ENCODE data around the gene PEX14. TPM values are rescaled to one million over a fixed set of nuclear protein-coding genes. Genes with fewer than 3 reads are reported as not detected.

Gene PEX14
- total RNA-seq, 1 experiment from 2014 or later: 9.1 TPM

DNA sequence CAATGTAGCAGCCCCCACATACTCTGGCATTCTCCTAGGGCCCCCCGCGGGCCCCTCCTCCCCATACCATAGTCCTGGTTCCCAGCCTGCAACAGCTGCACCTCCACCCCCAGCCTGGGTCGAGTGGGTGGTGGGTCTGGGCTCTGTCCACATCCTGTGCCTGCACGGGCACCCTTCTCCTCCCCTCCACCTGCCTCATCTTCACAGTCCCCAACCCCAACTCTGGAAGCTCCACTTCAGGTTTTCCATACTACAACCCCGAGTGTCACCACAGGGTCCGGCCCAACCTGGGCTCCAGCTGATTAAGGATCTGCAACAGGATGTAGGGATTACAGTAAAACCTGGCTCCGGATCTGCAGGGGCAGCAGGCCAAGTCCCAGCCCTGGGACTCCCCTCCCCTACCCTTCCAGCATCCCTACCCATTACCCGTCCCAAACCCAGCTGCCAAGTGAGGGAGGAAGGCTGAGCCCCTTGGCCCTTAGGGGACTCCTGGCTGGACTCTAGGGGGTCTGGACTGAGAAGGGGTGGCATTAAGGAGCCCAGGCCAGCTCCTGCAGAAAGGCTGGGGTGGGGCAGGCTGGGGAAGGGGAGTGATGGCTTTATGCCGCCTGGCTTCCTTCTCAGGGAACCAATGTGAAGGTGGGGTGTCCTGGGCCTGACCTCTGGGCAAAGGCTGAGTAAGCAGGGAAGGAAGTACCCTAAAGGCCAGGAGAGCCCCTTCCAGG lies 204.9 kb downstream of the PEX14 start:
- no peak for DNase-seq
- H3K9ac ChIP-seq (ENCODE audit: low read length): no peak overlapping the region

More for the DNA sequence above, 204.9 kb downstream of the PEX14 start:
- H4K20me1 ChIP-seq (ENCODE audit: insufficient read depth, low read depth, low read length): no peaks in the 10 kb centered on the region; the same call in 1 of the 2 replicates
- no peaks in the 10 kb centered on the region for H3K27me3 ChIP-seq (ENCODE audit: low read length)
- H3K36me3 ChIP-seq (ENCODE audit: insufficient read depth, low read length): no peaks in the 10 kb centered on the region
- no peaks in the 10 kb centered on the region for H3K9me2 ChIP-seq (replicated peaks; ENCODE audit: insufficient read depth, low read length)
- H3K4me3 ChIP-seq (ENCODE audit: low read length): no peak overlapping the region
- no peaks in the 10 kb centered on the region for H3K4me1 ChIP-seq (ENCODE audit: low read length)
- H2AFZ ChIP-seq (ENCODE audit: low read length): no peak overlapping the region
- H3K27ac ChIP-seq (ENCODE audit: low read length): no peak overlapping the region
- no peak overlapping the region for H3K4me2 ChIP-seq (ENCODE audit: low read depth, low read length, poor library complexity, severe bottlenecking)
- no peaks in the 10 kb centered on the region for H3K79me2 ChIP-seq (ENCODE audit: low read length)
- H3K9me3 ChIP-seq (ENCODE audit: low read length): no peaks in the 10 kb centered on the region

Small RNAs within 50 kb of the gene (small RNA-seq; reads per million reads assigned to genes)
- not detected for gene RN7SL614P

Other genes with a start within 250 kb of the PEX14 start
- 65.3 and 78.8 TPM in 2 replicates for gene PGD, start 75.9 kb upstream of the PEX14 start, total RNA-seq (2014; rRNA removed; shearing (Covaris generic); ENCODE audit: low replicate concordance)
- 10.6 and 19.8 TPM in 2 replicates for gene CENPS, start 44.5 kb upstream of the PEX14 start, total RNA-seq (2014; rRNA removed; shearing (Covaris generic); ENCODE audit: low replicate concordance)
- gene CORT, start 24.9 kb upstream of the PEX14 start, total RNA-seq (2014; rRNA removed; shearing (Covaris generic); ENCODE audit: low replicate concordance): 0.34 and 3.5 TPM in 2 replicates
- 42.9 and 61.9 TPM in 2 replicates for gene DFFA, start 2.4 kb upstream of the PEX14 start, total RNA-seq (2014; rRNA removed; shearing (Covaris generic); ENCODE audit: low replicate concordance)

All from Karpas-422 (cell line).